ENCODE results near the gene BAZ1A. TPM values are rescaled to one million over a fixed set of nuclear protein-coding genes. Genes with fewer than 3 reads are reported as not detected.

Gene BAZ1A, protein sequence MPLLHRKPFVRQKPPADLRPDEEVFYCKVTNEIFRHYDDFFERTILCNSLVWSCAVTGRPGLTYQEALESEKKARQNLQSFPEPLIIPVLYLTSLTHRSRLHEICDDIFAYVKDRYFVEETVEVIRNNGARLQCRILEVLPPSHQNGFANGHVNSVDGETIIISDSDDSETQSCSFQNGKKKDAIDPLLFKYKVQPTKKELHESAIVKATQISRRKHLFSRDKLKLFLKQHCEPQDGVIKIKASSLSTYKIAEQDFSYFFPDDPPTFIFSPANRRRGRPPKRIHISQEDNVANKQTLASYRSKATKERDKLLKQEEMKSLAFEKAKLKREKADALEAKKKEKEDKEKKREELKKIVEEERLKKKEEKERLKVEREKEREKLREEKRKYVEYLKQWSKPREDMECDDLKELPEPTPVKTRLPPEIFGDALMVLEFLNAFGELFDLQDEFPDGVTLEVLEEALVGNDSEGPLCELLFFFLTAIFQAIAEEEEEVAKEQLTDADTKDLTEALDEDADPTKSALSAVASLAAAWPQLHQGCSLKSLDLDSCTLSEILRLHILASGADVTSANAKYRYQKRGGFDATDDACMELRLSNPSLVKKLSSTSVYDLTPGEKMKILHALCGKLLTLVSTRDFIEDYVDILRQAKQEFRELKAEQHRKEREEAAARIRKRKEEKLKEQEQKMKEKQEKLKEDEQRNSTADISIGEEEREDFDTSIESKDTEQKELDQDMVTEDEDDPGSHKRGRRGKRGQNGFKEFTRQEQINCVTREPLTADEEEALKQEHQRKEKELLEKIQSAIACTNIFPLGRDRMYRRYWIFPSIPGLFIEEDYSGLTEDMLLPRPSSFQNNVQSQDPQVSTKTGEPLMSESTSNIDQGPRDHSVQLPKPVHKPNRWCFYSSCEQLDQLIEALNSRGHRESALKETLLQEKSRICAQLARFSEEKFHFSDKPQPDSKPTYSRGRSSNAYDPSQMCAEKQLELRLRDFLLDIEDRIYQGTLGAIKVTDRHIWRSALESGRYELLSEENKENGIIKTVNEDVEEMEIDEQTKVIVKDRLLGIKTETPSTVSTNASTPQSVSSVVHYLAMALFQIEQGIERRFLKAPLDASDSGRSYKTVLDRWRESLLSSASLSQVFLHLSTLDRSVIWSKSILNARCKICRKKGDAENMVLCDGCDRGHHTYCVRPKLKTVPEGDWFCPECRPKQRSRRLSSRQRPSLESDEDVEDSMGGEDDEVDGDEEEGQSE (N-terminal part only)
- 10 to 100 TPM; 67.8 to 68.0 TPM for total RNA-seq

DNA sequence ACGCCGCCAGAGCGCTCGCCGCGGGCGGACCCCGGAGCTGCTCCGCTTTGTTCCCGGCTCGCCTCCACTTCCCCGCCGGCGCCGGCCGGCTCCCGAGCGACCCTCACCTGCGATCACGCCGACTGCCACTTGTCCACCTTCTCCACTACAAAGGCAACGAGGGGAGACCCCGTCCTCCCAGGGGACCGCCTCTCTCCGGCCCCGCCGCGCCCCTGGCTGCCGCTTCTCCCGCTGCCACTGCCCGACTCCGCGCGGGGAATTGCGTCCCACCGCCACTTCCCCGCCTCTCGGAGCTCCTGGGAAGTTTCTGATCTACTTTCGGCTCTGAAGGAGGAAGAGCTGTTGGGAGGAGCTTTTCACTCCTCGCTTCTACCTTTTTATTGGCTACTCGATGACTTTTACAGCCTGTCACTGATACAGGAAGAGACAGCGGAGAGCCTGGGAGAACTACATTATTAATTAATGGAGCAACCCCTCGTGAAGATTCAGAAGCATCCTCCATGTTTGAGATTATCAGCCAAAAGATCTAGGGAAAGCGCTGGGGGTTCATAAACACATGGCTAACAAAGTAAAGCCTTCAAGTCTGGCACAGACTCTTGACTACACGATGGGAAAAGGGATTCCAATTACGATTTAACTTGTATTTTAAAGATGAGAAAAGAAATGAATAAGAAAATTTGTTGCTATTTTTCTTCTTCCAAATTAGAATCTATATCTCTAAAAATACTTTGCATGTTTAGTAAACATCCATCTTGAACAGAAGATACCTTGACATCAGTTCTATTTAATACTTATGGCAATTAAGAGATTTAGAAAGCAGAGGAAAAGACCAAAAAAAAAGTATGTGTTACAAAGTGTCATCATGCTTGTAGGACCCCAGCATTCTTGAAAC lies at the start of gene BAZ1A:
TSS of gene BAZ1A (minus strand) at position 330 of the 892 bp plus-strand sequence. CDS start 756 bp downstream, outside the sequence.
- Mint-ChIP-seq H3K9me3 (no peaks in the 10 kb centered on the region), H3K27ac (peak within 1 kb of the TSS; percentile 98), H3K27me3 (no peaks in the 10 kb centered on the region), H3K36me3 (peaks cover 15% of the 10 kb centered on the region), H3K4me3 (peak within 1 kb of the TSS; percentile 100), H3K4me1 (ENCODE audit: low read depth) (peaks cover 33% of the 10 kb centered on the region)
- intact Hi-C loops (cut with micrococcal nuclease): loop anchor here (1.0 to 2.0 kb wide), 2 partner anchors 171 to 542 kb away; partner anchors contain the start of gene FAM177A1
- DNase-seq: peak; percentile 52
- CTCF ChIA-PET: interaction anchor here (0.7 to 1.5 kb wide), 3 partner anchors 35 to 106 kb away, joined by 3 to 4 read pairs (median 4); no protein-coding TSS in a partner anchor
- POLR2A ChIA-PET: interaction anchor here (0.6 to 3.7 kb wide), 9 partner anchors 34 to 815 kb away, joined by 3 to 51 read pairs (median 4); partner anchors contain the start of genes FAM177A1, NFKBIA, PPP2R3C and PRORP

DNA sequence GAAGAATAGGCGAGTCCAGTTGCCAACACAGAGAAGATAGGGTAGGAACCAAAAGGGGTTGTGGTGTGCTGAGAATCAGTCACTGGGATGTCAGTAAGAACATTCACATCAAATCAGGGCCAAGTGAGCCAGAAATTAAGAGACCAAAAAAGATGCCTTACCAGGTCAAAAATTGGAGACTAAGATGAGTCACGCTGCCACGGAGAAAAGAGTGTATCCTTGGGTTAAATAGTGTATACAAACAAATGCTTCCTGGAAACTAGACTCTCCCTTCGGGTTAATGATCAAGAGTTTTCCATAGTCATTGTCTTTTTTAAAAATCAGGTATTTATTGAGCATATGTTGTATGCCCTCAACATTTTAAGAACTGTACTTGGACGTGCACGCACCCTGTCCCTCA lies 45.2 kb upstream of the BAZ1A start:
- no peak for DNase-seq
- H3K9me3 Mint-ChIP-seq: no peaks in the 10 kb centered on the region
- no peak overlapping the region for H3K4me3 Mint-ChIP-seq
- H3K4me1 Mint-ChIP-seq (ENCODE audit: low read depth): no peaks in the 10 kb centered on the region
- intact Hi-C loops (cut with micrococcal nuclease): no loop called here
- H3K27ac Mint-ChIP-seq: no peak overlapping the region
- ChIA-PET CTCF (no interaction called here), POLR2A (no interaction called here)
- no peaks in the 10 kb centered on the region for H3K36me3 Mint-ChIP-seq
- H3K27me3 Mint-ChIP-seq: no peaks in the 10 kb centered on the region

DNA sequence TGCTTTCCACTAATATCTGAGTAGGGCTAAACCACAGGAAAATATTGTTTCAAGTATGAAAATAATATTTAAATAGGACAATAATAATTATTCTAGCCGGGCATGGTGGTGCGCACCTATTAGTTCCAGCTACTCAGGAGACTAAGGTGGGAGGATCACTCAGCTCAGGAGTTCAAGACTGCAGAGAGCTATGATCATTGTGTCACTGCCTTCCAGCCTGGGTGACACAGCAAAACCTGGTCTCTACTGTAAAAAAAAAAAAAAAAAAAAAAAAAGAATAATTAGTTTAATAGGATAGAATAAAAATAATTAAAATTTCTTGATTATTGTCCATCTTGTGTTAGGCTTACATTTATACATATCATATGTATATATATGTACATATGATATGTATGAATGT lies 38.5 kb upstream of the BAZ1A start:
- no peak overlapping the region for H3K27ac Mint-ChIP-seq
- no peaks in the 10 kb centered on the region for H3K9me3 Mint-ChIP-seq
- no peak for DNase-seq
- intact Hi-C loops (cut with micrococcal nuclease): no loop called here
- no peaks in the 10 kb centered on the region for H3K4me1 Mint-ChIP-seq (ENCODE audit: low read depth)
- POLR2A ChIA-PET: no interaction called here
- no peaks in the 10 kb centered on the region for H3K27me3 Mint-ChIP-seq
- CTCF ChIA-PET: interaction anchor here (0.6 kb wide), 1 partner anchor 516 kb away, joined by 3 read pairs; no protein-coding TSS in a partner anchor
- H3K36me3 Mint-ChIP-seq: no peaks in the 10 kb centered on the region
- no peak overlapping the region for H3K4me3 Mint-ChIP-seq

DNA sequence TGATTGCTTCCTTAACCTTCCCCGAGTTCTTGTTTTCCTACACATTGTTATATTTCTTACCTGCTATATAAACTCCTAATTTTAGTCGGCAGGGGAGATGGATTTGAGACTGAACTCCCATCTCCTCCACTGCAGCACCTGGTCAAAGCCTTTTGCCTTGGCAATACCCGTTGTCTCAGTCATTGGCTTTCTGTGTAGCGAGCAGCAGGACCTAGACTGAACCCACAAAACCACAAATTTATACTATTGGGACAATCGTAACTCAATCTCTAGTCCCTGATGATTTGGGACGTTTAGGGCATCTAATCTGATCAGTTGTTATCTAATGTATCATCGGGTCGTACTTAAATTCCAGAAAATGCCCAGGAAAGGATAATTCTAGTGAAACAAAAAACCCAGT lies 37.8 kb upstream of the BAZ1A start:
- no peak overlapping the region for H3K4me3 Mint-ChIP-seq
- no peaks in the 10 kb centered on the region for H3K9me3 Mint-ChIP-seq
- H3K27ac Mint-ChIP-seq: no peak overlapping the region
- intact Hi-C loops (cut with micrococcal nuclease): no loop called here
- no peaks in the 10 kb centered on the region for H3K27me3 Mint-ChIP-seq
- H3K4me1 Mint-ChIP-seq (ENCODE audit: low read depth): no peaks in the 10 kb centered on the region
- no peak for DNase-seq
- ChIA-PET POLR2A (no interaction called here), CTCF (interaction anchor here (0.6 kb wide), 1 partner anchor 516 kb away, joined by 3 read pairs; no protein-coding TSS in a partner anchor)
- H3K36me3 Mint-ChIP-seq: no peaks in the 10 kb centered on the region

DNA sequence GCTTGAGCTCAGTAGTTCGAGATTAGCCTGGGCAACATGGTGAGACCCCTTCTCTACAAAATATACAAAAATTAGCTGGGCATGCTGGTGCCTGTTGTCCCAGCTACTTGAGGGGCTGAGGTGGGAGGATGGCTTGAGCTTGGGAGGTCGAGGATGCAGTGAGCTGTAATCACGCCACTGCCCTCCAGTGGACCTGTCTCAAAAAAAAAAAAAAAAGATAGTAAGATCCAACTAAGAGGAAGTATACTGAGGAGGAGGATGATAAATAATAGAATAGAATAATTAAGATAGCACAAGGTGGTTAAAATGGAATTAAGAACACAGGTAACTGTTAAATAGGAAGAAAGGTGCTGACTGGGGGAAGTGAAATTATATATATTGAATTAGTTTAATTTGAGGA lies 37.0 kb upstream of the BAZ1A start:
- no peak overlapping the region for H3K4me3 Mint-ChIP-seq
- POLR2A ChIA-PET: no interaction called here
- no peaks in the 10 kb centered on the region for H3K36me3 Mint-ChIP-seq
- intact Hi-C loops (cut with micrococcal nuclease): no loop called here
- no peaks in the 10 kb centered on the region for H3K27me3 Mint-ChIP-seq
- no peak for DNase-seq
- H3K4me1 Mint-ChIP-seq (ENCODE audit: low read depth): no peaks in the 10 kb centered on the region
- H3K27ac Mint-ChIP-seq: no peak overlapping the region
- CTCF ChIA-PET: no interaction called here
- H3K9me3 Mint-ChIP-seq: no peaks in the 10 kb centered on the region

DNA sequence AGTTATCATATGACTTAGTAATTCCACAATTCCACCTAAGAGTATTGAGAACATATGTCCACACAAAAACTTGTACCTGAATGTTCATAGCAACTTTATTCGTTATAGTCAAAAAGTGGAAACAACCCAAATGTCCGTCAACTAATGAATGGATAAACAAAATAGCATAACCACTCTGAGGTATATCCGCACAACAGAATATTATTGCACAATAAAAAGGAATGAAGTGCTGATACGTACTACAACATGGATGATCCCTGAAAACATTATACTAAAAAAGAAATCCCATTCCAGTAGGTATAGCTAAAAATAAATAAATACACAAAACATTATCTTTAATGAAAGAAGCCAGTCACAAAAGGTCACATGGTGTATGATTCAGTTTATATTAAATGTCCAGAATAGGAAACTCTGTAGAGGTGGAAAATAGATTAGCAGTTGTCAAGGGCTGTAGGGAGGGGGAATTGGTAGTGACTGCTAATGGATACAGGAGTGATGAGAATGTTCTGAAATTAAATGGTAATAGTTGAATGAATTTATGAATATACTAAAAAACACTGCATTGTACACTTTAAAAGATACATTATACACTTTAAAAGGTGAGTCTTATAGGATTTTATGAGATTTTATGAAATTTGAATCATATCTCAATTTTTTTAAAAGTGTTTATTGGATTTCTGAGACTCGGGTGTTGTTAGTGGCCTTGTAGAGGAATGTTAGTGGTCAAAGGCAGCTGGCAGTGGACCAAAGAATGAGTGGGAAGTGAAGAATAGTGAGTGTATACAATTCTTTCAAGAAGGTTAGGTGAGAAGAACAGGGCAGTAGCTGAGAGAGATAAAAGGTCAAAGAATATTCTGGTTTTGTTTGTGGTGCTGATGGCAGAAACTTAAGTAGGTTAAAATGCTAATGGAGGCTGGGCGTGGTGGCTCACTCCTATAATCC lies 36.3 kb upstream of the BAZ1A start:
- intact Hi-C loops (cut with micrococcal nuclease): no loop called here
- Mint-ChIP-seq H3K4me3 (no peak overlapping the region), H3K27ac (no peak overlapping the region), H3K9me3 (no peaks in the 10 kb centered on the region), H3K36me3 (no peaks in the 10 kb centered on the region), H3K27me3 (no peaks in the 10 kb centered on the region), H3K4me1 (ENCODE audit: low read depth) (no peaks in the 10 kb centered on the region)
- CTCF ChIA-PET: interaction anchor here (1.2 kb wide), 1 partner anchor 16 kb away, joined by 3 read pairs; no protein-coding TSS in a partner anchor
- DNase-seq: no peak
- POLR2A ChIA-PET: no interaction called here

DNA sequence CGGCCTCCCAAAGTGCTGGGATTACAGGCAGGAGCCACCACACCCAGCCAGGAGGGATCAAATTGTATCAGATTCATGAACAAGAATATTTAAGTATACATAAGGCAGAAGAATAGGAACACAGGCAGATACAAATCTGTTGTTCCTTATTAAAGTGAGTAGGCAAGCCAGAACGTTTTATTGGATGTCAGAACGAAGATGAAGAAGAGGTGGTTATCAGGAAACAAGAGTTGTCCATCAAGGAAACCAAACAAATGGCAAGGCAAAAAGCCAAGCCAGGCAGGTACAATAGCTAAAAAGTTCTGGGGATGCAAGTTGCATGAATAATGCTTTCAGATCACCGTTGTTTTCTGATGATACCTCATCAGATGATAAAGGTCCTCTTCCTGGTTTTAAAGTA lies 31.1 kb upstream of the BAZ1A start:
- Mint-ChIP-seq H3K9me3 (no peaks in the 10 kb centered on the region), H3K4me1 (ENCODE audit: low read depth) (no peaks in the 10 kb centered on the region), H3K36me3 (no peaks in the 10 kb centered on the region), H3K27me3 (no peaks in the 10 kb centered on the region), H3K27ac (no peak overlapping the region), H3K4me3 (no peak overlapping the region)
- POLR2A ChIA-PET: no interaction called here
- CTCF ChIA-PET: no interaction called here
- no peak for DNase-seq
- intact Hi-C loops (cut with micrococcal nuclease): no loop called here

DNA sequence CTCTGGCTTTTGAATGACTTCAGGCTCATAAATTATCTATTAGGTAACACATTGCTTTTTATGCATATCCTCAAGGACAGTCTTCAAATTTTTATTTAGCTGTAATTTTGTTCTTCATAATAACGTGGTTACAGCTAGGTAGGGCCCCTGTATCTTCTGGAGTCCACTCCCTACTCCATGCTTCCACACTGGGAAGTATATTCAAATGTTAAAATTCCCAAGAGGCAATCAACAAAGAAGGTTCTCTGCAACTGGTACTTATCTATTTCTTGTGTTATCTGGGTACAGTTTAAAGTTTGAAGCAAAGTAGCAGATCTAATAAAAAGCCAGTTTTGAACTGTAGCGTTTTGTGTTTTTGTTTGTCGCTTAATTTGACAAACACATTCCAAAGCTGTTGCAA lies 20.1 kb upstream of the BAZ1A start:
- no peaks in the 10 kb centered on the region for H3K36me3 Mint-ChIP-seq
- POLR2A ChIA-PET: no interaction called here
- no peaks in the 10 kb centered on the region for H3K27me3 Mint-ChIP-seq
- H3K4me1 Mint-ChIP-seq (ENCODE audit: low read depth): peaks cover 5% of the 10 kb centered on the region
- DNase-seq: no peak
- no peak overlapping the region for H3K27ac Mint-ChIP-seq
- H3K9me3 Mint-ChIP-seq: no peaks in the 10 kb centered on the region
- no peak overlapping the region for H3K4me3 Mint-ChIP-seq
- CTCF ChIA-PET: interaction anchor here (1.3 kb wide), 1 partner anchor 16 kb away, joined by 3 read pairs; no protein-coding TSS in a partner anchor
- intact Hi-C loops (cut with micrococcal nuclease): no loop called here

DNA sequence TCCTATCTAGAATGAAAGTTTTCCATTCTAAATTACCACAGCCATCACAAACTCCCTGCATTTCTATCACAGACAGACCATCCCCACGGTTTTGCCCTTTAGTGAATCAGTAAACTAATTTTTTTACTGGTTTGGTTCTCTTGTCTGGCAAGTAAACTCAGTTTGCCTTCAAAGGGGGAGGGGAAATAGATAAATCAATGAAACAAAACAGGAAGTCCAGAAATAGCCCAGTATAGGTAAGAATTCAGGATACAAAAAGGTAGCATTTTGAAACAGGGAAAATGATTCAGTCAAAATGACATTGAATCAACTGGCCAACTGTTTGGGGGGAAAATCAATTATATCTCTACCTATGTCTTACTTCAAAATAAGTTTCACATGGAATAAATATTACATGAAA lies 15.8 kb upstream of the BAZ1A start:
- ChIA-PET POLR2A (no interaction called here), CTCF (no interaction called here)
- H3K27me3 Mint-ChIP-seq: no peaks in the 10 kb centered on the region
- no peaks in the 10 kb centered on the region for H3K36me3 Mint-ChIP-seq
- no peak for DNase-seq
- no peaks in the 10 kb centered on the region for H3K9me3 Mint-ChIP-seq
- intact Hi-C loops (cut with micrococcal nuclease): no loop called here
- peaks cover 5% of the 10 kb centered on the region for H3K4me1 Mint-ChIP-seq (ENCODE audit: low read depth)
- H3K4me3 Mint-ChIP-seq: no peak overlapping the region
- no peak overlapping the region for H3K27ac Mint-ChIP-seq

DNA sequence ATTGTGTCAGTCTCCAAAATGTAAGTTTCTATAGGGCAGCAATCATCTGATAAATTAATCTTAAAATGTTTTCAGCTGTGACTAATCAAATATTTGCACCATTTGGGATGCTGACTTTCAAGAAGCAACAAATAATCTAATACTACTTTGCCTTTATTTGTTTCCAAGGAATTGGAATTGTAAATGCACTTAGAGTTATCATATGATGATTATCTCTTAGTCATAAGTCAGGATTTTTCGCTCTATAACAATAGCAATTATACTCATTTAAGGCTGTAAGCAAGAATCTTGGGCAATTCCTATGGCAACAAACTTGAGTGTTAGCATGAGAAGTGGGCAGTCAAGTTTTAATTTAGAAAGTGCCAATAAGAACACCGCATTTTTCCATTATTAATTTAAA lies 13.0 kb upstream of the BAZ1A start:
- no peaks in the 10 kb centered on the region for H3K36me3 Mint-ChIP-seq
- no peaks in the 10 kb centered on the region for H3K9me3 Mint-ChIP-seq
- no peak overlapping the region for H3K4me3 Mint-ChIP-seq
- no peak overlapping the region for H3K27ac Mint-ChIP-seq
- H3K27me3 Mint-ChIP-seq: no peaks in the 10 kb centered on the region
- ChIA-PET POLR2A (no interaction called here), CTCF (interaction anchor here (0.6 kb wide), 1 partner anchor 51 kb away, joined by 4 read pairs; no protein-coding TSS in a partner anchor)
- peaks cover 5% of the 10 kb centered on the region for H3K4me1 Mint-ChIP-seq (ENCODE audit: low read depth)
- no peak for DNase-seq
- intact Hi-C loops (cut with micrococcal nuclease): no loop called here
